GM21576 (cell line): Measurements from ENCODE around the gene TTC3.
"Not testable (repeated sequence)": the region's sequence is repeated elsewhere in the genome, so short reads cannot be mapped to it uniquely, and the experiment has no call there.

Source experiments
- ATAC-seq: cut with Tn5 transposase; IDR thresholded peaks from one replicate; pipeline ENCODE4 v1.9.1; 2021; ENCODE audit warnings: mild to moderate bottlenecking, moderate library complexity; ENCODE audit not compliant: unreplicated experiment

Gene TTC3

GRCh38 chr21:37072988-37073416, at the start of gene TTC3, which contains the start of gene PIGP:
Gene TTC3 (plus strand): TSS chr21:37073254. CDS start chr21:37087258, 14,004 bp downstream.
Gene PIGP (minus strand): TSS chr21:37073071. CDS start chr21:37072515, 556 bp downstream.
- peak; percentile 52 for ATAC-seq

GRCh38 chr21:37026499-37026898, 46.6 kb upstream of the TTC3 start:
- no peak for ATAC-seq

- ATAC-seq = no peak
Measured at GRCh38 chr21:37028570-37028969, 44.5 kb upstream of the TTC3 start.

GRCh38 chr21:37030864-37031263, 42.2 kb upstream of the TTC3 start:
- no peak for ATAC-seq

- no peak for ATAC-seq
Measured at GRCh38 chr21:37032293-37032692, 40.8 kb upstream of the TTC3 start.

DNA sequence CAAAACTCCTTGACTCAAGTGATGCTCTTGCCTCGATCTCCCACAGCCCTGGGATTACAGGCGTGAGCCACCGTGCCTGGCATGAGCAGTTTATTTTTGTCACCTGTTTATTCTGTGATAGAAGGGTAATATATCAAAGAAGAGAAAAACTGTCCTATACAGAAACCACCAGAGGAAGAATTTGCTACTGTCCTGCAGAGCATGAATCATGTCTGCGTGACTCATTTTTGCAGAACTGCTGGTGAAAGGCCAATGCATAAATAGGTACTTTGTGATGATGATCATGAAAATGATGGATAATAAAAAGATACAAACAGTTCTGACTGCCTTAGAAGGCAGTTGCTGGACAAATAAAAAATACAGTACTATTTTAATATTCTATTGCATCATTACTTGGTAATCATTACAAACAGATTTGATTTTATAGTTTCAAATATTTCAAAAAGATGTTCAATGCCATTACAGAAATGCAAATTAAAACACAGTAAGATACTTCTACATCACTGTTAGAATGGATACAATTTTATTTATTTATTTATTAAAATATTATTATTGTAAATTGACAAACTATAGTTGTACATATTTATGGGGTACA, 40.1 kb upstream of the TTC3 start:
- no peak for ATAC-seq

DNA sequence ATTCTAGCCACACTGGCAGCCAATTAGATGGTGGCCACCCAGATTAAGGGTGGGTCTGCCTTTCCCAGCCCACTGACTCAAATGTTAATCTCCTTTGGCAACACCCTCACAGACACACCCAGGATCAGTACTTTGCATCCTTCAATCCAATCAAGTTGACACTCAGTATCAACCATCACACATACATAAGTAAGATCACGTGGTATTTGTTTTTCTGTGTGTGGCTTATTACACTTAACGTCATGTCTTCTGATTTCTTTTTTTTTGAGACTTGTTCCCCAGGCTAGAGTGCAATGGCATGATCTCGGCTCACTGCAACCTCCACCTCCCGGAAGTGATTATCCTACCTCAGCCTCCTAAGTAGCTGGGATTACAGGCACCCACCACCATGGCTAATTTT, 38.7 kb upstream of the TTC3 start:
- not testable (repeated sequence) for ATAC-seq

- no peak for ATAC-seq
Measured at GRCh38 chr21:37036177-37036576, 36.9 kb upstream of the TTC3 start.

GRCh38 chr21:37039411-37040075, 33.5 kb upstream of the TTC3 start:
- ATAC-seq = no peak

- no peak for ATAC-seq
Measured at GRCh38 chr21:37040212-37040611, 32.8 kb upstream of the TTC3 start.

GRCh38 chr21:37041706-37042271, 31.3 kb upstream of the TTC3 start:
- no peak for ATAC-seq

GRCh38 chr21:37043818-37044217, 29.2 kb upstream of the TTC3 start:
- ATAC-seq = no peak

DNA sequence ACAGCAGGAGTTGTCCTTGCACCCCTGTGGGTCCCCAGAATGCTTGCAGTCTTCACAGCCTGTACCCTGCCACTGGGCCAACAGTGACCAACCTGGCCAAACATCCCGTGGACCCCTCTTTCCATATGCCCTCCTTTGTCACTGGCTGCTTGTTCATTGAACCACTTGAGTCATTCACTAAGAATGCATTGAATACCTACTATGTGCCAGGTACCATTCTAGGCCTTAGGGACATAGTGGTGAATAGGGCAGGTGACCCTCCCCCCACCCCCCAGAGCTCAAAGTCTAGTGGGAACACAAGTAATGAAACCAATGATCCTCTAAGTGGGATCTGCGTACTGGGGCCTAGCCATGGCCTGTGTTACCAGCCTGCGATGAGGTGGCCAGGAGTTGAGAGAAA, 28.4 kb upstream of the TTC3 start:
- ATAC-seq = no peak

- ATAC-seq = no peak
Measured at GRCh38 chr21:37045149-37045548, 27.9 kb upstream of the TTC3 start.

DNA sequence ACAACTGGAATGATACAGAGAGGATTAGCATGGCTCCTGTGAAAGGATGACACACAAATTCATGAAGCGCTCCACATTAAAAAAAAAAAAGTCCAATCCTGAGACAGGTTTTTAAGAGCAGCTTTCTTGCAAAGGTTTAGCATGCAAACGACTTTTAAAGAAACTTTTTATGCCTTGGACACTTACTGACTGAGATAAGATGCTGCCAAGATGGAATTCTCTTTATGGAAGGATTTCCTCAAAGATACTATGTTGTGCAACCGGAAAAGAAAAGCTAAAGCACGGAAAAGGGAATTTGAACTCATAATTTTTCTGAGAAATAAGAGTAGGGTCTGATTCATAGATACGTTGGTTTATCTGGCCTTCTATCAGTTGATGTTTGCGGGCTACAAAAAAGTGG, 27.5 kb upstream of the TTC3 start:
- no peak for ATAC-seq

- no peak for ATAC-seq
Measured at GRCh38 chr21:37047079-37047478, 26.0 kb upstream of the TTC3 start.

DNA sequence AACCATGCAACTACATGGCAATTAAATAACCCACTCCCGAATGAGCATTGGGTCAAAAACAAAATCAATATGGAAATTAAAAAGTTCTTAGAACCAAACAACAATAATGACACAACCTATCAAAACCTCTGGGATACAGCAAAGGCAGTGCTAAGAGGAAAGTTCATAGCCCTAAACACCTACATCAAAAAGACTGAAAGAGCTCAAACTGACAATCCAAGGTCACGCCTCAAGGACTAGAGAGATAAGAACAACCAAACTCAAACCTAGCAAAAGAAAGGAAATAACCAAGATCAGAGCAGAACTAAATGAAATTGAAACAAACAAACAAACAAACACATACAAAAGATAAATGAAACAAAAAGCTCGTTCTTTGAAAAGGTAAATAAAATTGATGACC, 23.3 kb upstream of the TTC3 start:
- ATAC-seq = not testable (repeated sequence)

GRCh38 chr21:37055271-37055855, 17.7 kb upstream of the TTC3 start:
- ATAC-seq = no peak

DNA sequence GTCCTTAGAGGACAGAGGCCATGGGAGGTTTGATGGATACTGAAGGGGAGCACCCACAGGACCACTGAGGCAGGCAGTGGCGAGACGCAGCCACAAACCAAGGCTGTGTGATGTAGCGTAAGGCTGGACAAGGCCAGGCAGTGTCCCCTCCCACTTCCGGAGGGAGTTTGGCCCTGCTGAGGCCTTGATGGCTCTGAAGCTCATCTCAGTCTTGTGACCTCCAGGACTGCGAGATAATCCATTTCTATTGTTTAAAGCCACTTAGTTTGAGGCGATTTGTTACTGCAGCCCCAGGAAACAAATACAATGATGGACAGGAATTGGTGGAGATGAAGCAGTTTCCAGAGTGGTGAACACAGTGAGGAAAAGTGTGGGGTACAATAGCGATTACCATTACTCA, 15.4 kb upstream of the TTC3 start:
- ATAC-seq = no peak

- ATAC-seq = no peak
Measured at GRCh38 chr21:37058261-37058660, 14.8 kb upstream of the TTC3 start.

DNA sequence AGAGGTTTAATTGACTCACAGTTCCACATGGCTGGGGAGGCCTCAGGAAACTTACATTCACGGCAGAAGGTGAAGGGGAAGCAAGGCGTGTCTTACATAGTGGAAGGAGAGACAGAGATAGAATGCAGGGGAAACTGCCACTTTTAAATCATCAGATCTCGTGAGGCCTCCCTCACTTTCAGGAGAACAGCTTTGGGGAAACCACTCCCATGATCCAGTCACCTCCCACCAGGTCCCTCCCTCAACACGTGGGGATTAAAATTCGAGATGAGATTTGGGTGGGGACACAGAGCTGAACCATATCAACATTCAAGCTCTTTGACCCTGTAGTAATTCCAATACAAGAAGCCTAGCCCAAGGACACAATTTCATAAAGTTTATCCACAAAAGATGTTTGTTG, 13.9 kb upstream of the TTC3 start:
- ATAC-seq = no peak

GRCh38 chr21:37060296-37060695, 12.8 kb upstream of the TTC3 start:
- no peak for ATAC-seq
